Psoas muscle (tissue), 8 donors: ENCODE data around the gene HS3ST3A1. TPM values are rescaled to one million over a fixed set of nuclear protein-coding genes. Genes with fewer than 3 reads are reported as not detected.
"Not testable (repeated sequence)": the region's sequence is repeated elsewhere in the genome, so short reads cannot be mapped to it uniquely, and the experiment has no call there.

Experiments used
- ATAC-seq, 4 donors: fragments of 200-7000 bp; cut with Tn5 transposase; one replicate each; pipeline ENCODE4 v1.9.1; 2020; ENCODE audit warnings: moderate library complexity in 3 of 4, mild to moderate bottlenecking in 2 of 4
- DNase-seq, 2 donors: peaks; one replicate each; pipeline ENCODE4 v3.0.0-alpha.2; 2020
- H3K27ac ChIP-seq: fragments of 200-600 bp; one replicate; pipeline ENCODE4 v1.8.0; 2022
- H3K27me3 ChIP-seq, 3 donors: fragments of 200-600 bp in 1 of 3; one replicate each; pipeline versions ENCODE4 v1.6.1 to v1.8.0; 2013 to 2022; ENCODE audit warnings: low read length in 2 of 3, mild to moderate bottlenecking in 2 of 3, moderate library complexity in 1 of 3; ENCODE audit not compliant: insufficient read depth in 3 of 3
- H3K36me3 ChIP-seq, 2 donors: fragments of 200-600 bp in 1 of 2; one replicate each; pipeline versions ENCODE4 v1.6.1 to v1.8.0; 2013 to 2022; ENCODE audit warnings: low read depth in 1 of 2, mild to moderate bottlenecking in 1 of 2, moderate library complexity in 1 of 2; ENCODE audit not compliant: insufficient read depth in 1 of 2
- H3K4me1 ChIP-seq: fragments of 200-600 bp; one replicate; pipeline ENCODE4 v1.8.0; 2022
- H3K4me3 ChIP-seq: fragments of 200-600 bp; one replicate; pipeline ENCODE4 v1.8.0; 2022; ENCODE audit warnings: mild to moderate bottlenecking
- H3K9me3 ChIP-seq: fragments of 200-600 bp; one replicate; pipeline ENCODE4 v1.8.0; 2022
- WGBS, 3 donors: extraction: QIAGEN DNeasy Blood & Tissue Kit; methylation state at CpG; one replicate each; pipeline versions ENCODE4 v1.1.6 to v1.1.7; 2013; 5-methylcytosine and 5-hydroxymethylcytosine counted together
- intact Hi-C, 2 donors: fragments of 100-400 bp; cut with DNase I; formaldehyde crosslinking; loops; one replicate each; pipeline versions ENCODE4 v1.11.0 to v1.14.2; 2022
- polyA plus RNA-seq, 3 donors: library from polyadenylated mRNA; stranded (reverse); fragments of 200-250 nt; gene quantifications; one replicate each; pipeline ENCODE4 v1.2.3, GENCODE V29; 2013
- total RNA-seq, 4 donors: library from RNA; stranded (reverse); fragmentation: NEBNext Ultra II Directional in 2 of 4; extraction: Animal tissue kit (Norgen Biotek cat#: 25700) in 2 of 4; gene quantifications; one replicate each; pipeline versions ENCODE4 v1.2.1 to v1.2.4, GENCODE V29; 2021 to 2023
- TF ChIP-seq, protein P1 (sequence below): fragments of 200-600 bp; IDR thresholded peaks from one replicate; pipeline ENCODE4 v1.8.0; 2022; ENCODE audit warnings: antibody characterized with exemption
- donor health status: healthy with polysubstance abuse.
- donor health status: DM: no; HTN: no; CAD: no; lungs with moderate emphysema.
- donor health status: Bipolar disorder and iron deficiency.
- donor health status: healthy.
- donor health status: DM: yes; HTN: yes; CAD: no.
- donor health status: DM: no; HTN: no; CAD: no.
- donor health status: DM: no; HTN: no; CAD: no.
- donor health status: DM: yes; HTN: yes; CAD: no.

HS3ST3A1 gene
- total and polyA plus RNA-seq, 7 donors: 0.13 to 0.64 (median 0.44) TPM; not detected in 2

DNA sequence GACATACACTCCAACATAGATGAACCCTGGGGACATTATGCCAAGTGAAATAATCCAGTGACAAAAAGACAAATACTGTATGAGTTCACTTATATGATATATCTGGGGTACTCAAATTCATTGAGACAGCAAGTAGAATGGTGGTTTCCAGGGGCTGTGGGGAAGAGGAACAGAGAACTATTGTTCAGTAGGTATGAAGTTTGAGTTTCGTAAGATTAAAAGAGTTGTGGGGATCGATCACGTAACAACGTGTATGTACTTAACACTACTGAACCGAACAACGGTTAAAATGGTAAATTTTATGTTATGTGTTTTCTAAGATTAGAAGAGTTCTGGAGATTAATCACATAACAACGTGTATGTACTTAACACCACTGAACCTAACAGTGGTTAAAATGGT, 100.8 kb downstream of the HS3ST3A1 start:
- no peak for ATAC-seq
- Histone ChIP-seq H3K27me3 (no peaks in the 10 kb centered on the region), H3K36me3 (no peaks in the 10 kb centered on the region), H3K4me3 (no peak overlapping the region), H3K27ac (no peak overlapping the region), H3K9me3 (no peaks in the 10 kb centered on the region), H3K4me1 (no peaks in the 10 kb centered on the region)
- TF ChIP-seq, protein P1, sequence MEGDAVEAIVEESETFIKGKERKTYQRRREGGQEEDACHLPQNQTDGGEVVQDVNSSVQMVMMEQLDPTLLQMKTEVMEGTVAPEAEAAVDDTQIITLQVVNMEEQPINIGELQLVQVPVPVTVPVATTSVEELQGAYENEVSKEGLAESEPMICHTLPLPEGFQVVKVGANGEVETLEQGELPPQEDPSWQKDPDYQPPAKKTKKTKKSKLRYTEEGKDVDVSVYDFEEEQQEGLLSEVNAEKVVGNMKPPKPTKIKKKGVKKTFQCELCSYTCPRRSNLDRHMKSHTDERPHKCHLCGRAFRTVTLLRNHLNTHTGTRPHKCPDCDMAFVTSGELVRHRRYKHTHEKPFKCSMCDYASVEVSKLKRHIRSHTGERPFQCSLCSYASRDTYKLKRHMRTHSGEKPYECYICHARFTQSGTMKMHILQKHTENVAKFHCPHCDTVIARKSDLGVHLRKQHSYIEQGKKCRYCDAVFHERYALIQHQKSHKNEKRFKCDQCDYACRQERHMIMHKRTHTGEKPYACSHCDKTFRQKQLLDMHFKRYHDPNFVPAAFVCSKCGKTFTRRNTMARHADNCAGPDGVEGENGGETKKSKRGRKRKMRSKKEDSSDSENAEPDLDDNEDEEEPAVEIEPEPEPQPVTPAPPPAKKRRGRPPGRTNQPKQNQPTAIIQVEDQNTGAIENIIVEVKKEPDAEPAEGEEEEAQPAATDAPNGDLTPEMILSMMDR: no peak
- intact Hi-C loops: no loop called here
- DNase-seq: no peak
- 94 to 95% (median 94%) methylated on average over 7 of the region's 7 CpGs for WGBS, 3 donors

DNA sequence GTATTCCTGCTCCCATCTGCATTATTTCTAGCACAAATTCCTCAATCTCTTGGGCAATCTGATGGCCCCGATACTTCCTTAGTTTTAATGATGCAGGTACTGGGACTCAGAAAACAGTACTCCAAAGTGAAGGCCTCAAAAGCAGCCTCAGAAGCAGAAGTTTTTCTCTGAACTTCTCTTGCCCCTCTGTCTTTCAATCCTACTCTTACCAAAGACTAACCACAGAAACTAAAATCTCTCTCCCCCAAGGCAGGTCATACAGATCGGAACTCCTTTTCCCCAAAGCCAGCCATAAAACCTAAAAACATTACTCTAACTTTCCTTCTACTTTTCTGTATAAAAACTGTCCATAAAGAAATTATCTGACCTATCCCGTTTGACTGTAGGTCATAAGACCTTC, 103.5 kb downstream of the HS3ST3A1 start:
- TF ChIP-seq, protein P1: no peak
- intact Hi-C loops: no loop called here
- Histone ChIP-seq H3K36me3 (no peaks in the 10 kb centered on the region), H3K9me3 (no peaks in the 10 kb centered on the region), H3K27ac (no peak overlapping the region), H3K4me1 (no peaks in the 10 kb centered on the region), H3K27me3 (no peaks in the 10 kb centered on the region), H3K4me3 (no peak overlapping the region)
- DNase-seq (no peak), ATAC-seq (no peak)
- 67 to 86% (median 85%) methylated on average over 3 of the region's 3 CpGs for WGBS, 3 donors

DNA sequence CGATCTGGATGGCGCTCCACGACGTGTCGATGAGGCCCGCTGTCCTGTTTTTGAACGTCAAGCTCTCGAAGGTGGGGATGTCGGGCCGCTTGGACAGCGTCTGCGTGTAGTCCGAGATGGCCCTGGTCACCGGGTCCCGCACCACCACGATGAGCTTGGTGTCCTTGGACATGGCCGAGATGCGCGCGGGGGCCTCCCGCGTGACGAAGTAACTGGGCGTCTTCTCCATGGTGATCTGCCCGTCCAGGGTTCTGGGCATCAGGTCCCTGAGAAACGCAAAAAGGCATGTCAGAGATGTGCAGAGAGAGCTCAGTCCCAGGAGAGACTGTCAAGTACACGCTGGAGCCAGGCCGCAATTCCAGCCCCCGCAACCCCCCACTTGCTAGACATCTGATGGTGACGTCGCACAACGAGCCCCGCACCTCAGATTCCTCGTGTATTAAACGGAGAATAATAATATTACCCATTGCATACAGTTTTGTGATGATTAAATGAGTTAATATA, 105.1 kb downstream of the HS3ST3A1 start:
- H3K4me3 ChIP-seq, intact Hi-C loops, DNase-seq, H3K4me1 ChIP-seq, H3K9me3 ChIP-seq, H3K36me3 ChIP-seq, H3K27me3 ChIP-seq, ATAC-seq, H3K27ac ChIP-seq: not testable (repeated sequence)
- WGBS, 3 donors: 96 to 97% (median 97%) methylated on average over 19 to 23 of the region's 35 CpGs

DNA sequence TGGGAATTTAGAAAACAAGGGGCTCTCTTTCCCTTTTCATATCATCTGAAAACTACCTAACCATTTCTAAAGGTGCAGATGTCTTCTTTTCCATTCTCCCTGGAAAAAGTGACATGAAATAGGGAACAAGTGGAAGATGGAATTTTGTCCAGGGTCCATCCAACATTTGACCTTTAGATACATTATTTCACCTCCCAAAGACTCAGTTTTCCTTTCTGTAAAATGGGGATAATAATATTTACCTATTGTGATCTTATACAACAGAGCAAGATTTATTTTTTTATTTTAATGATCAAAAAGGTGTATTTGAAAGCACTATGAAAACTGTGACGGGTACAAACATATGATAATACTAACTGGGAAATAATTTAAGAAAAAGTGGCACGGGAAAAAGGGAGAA, 106.3 kb downstream of the HS3ST3A1 start:
- Histone ChIP-seq H3K4me3 (no peak overlapping the region), H3K36me3 (no peaks in the 10 kb centered on the region), H3K27me3 (no peaks in the 10 kb centered on the region), H3K9me3 (no peaks in the 10 kb centered on the region), H3K4me1 (no peaks in the 10 kb centered on the region), H3K27ac (no peak overlapping the region)
- WGBS, 3 donors: 84 to 91% (median 89%) methylated on average over 2 of the region's 2 CpGs
- intact Hi-C loops: no loop called here
- DNase-seq (no peak), ATAC-seq (no peak)
- TF ChIP-seq, protein P1: no peak

DNA sequence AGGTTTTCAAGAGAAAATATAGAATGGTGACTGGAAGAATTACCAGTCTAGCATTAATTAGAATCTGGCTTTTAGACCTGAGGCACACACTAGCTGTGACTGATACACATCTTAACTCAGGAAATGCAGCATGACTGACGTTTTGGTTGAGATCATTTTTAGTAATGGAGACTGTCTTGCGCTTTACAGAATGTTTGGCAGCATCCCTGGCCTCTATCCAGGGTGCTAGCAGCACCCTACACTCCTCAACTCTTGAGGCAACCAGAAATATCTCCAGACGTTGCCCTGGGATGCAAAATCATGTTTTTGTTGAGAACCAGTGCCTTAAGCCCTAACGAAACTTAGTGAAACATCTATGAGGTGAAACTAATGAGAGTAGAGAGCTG, 109.0 kb downstream of the HS3ST3A1 start:
- no peaks in the 10 kb centered on the region for H3K27me3 ChIP-seq
- WGBS, 3 donors: 45 to 52% (median 47%) methylated on average over 4 of the region's 4 CpGs
- no peaks in the 10 kb centered on the region for H3K4me1 ChIP-seq
- TF ChIP-seq, protein P1: no peak
- H3K27ac ChIP-seq: no peak overlapping the region
- DNase-seq: no peak
- intact Hi-C loops: no loop called here
- no peak overlapping the region for H3K4me3 ChIP-seq
- ATAC-seq: no peak
- no peaks in the 10 kb centered on the region for H3K36me3 ChIP-seq
- H3K9me3 ChIP-seq: no peaks in the 10 kb centered on the region
